Measurements from ENCODE around the gene ITIH5. TPM values are rescaled to one million over a fixed set of nuclear protein-coding genes. Genes with fewer than 3 reads are reported as not detected.

Gene ITIH5
- total RNA-seq, 1 experiment from 2014 or later = 5.2 TPM

- H3K9me3 Mint-ChIP-seq (ENCODE audit: low read depth, unreplicated experiment) = no peaks in the 10 kb centered on the region
- no peak overlapping the region for H3K4me3 Mint-ChIP-seq (ENCODE audit: low read depth, unreplicated experiment)
- peaks cover 25% of the 10 kb centered on the region for H3K27me3 Mint-ChIP-seq (ENCODE audit: unreplicated experiment)
- no peak for DNase-seq
- no peak for TF ChIP-seq CTCF (IDR thresholded peaks at IDR 0.05; ENCODE audit: unreplicated experiment)
- no peaks in the 10 kb centered on the region for H3K4me1 Mint-ChIP-seq (ENCODE audit: low read depth, unreplicated experiment)
- BruUV-seq (replicated peaks) = no TSS peak
- no peaks in the 10 kb centered on the region for H3K36me3 Mint-ChIP-seq (ENCODE audit: insufficient read depth, unreplicated experiment)
- intact Hi-C loops (cut with micrococcal nuclease; ENCODE audit: unreplicated experiment) = no loop called here
- H3K27ac Mint-ChIP-seq (ENCODE audit: unreplicated experiment) = no peak overlapping the region
- CTCF ChIA-PET = no interaction called here
Observed at GRCh38 chr10:7511612-7512011, 155.2 kb downstream of the ITIH5 start.

Other genes starting within 250 kb of the ITIH5 start
- gene ITIH2, start 36.4 kb upstream of the ITIH5 start, total RNA-seq (2022) = 1.1 and 1.7 TPM in 2 replicates
- gene KIN, start 121.0 kb upstream of the ITIH5 start, total RNA-seq (2022) = 15.0 and 16.2 TPM in 2 replicates
- gene ATP5F1C, start 121.2 kb upstream of the ITIH5 start, total RNA-seq (2022) = 312 and 373 TPM in 2 replicates
- gene TAF3, start 151.5 kb upstream of the ITIH5 start, total RNA-seq (2022) = 12.7 and 14.5 TPM in 2 replicates